Naive thymus-derived CD8-positive, alpha-beta T cell (primary cell): ENCODE results near the gene LRRC30. TPM values are rescaled to one million over a fixed set of nuclear protein-coding genes. Genes with fewer than 3 reads are reported as not detected.

Experiments used
- polyA plus RNA-seq, 3 donors: library from polyadenylated mRNA; unstranded; fragments of 300-500 nt; fragmentation: Illumina TruSeq; gene quantifications; one replicate each; pipeline ENCODE4 v1.2.3, GENCODE V29; 2021
- total RNA-seq, 8 experiments: library from RNA in 2 of 8; stranded (reverse) in 2 of 8; gene quantifications; one replicate each; pipeline ENCODE4 v1.2.3 and lab custom pipeline; 2021 to 2026

LRRC30 gene
- total and polyA plus RNA-seq, 5 experiments from 2014 or later = not detected

Other genes with a start within 250 kb of the LRRC30 start
- gene LAMA1, start 113.3 kb upstream of the LRRC30 start, total RNA-seq = not detected
- gene LAMA1, start 113.3 kb upstream of the LRRC30 start, polyA plus RNA-seq = not detected